NCI-H2171 treated with DMSO at 0.1 percent for 48 hours (cell line): ENCODE results near the gene TBC1D3I.
"Not testable (repeated sequence)": the region's sequence is repeated elsewhere in the genome, so short reads cannot be mapped to it uniquely, and the experiment has no call there.

ENCODE experiments used
- DNase-seq: peaks from one replicate; lab custom pipeline; 2025; lab: John Stamatoyannopoulos, UW

The TBC1D3I gene

DNA sequence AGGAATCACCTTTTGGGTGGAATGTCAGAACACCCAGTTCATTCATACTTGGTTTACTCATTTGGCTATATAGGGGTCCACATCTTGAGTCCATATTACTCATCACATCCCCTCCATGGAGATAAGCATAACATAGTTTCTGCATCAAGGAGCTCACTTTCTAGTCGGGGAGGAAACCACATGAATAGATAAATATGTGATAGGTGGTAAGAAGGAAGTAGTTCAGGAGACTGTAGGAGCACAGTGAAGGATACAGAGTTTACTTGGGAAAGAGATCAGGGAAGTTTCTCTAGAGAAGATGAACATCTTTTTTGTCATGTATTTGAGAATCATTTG is 57.9 kb downstream of the TBC1D3I start:
- not testable (repeated sequence) for DNase-seq

DNA sequence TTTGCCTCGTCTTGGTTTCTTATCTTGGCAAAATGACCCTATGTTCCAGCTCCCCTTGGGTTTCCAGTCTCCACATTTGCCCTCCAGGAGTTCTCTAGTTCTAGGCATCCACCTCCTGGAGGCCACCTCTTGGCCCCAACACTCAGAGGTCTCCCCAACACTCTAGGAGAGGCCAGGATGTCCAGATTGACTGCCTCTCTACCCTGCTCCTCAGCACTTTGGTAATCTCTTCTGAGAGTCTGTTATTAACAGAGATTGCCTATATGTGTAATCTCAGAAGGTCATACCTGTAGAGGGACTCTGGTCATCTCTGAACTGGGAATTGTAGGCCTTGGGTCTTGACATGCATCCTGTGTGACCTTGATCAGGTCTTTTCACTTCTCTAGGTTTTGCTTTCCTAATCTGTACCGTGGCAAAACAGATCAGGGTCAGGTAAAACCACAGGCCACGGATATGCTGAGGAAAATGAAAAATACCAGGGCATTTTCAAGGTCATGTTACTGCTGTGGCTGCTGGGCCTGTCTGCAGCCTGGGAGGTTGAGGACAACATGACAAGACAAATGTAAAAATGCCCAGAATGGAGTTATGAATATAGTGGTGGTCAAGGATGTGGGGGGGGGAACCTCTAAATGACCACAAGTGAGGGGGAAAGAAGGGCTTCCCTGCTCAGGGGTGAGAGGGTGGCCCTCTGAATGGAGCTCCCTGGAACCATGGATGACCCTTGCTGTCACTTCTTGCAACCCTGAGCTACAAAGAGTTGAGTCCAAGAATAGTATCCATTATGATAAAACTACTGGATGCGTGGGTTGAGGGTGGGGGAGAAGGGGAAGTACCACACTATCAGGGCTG is 58.5 kb downstream of the TBC1D3I start:
- no peak for DNase-seq

DNA sequence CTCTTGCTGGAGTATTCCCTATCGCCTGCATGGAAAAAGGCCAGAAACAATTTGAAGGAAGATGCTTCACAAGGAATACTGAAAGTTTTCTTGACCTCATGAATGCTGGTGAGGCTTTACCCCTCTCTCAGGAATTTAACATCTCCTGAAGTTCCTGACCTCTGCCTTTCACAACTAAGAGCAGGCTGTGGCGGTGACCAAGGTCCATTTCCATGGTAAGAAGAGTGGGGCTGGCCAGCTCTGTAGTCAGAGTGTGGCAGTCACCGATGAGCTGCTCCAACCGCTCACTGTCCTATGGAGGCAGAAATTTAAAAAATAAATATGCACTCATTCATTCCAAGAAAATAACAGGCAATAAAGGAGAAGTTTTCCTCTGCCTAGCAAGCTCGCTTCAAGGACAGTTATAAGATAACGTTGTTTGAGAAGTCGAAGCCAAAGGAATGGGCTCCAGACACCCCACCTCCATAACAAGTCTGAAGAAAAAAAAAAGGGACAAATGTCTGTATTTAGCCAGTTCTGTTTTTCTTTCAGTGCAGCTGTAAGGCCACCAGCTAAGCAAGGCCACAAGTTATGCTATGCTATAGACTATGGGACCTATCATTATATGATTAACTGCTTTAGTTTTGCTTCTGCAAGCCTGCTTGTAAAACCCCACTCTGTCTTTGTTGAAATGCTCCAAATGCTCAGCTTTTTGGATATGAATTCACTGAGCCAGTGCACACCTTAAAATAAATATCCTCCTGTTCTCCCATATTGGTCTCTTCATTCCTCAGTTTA is 59.5 kb downstream of the TBC1D3I start:
- no peak for DNase-seq
